GM23338 (cell line): ENCODE data around the gene AOPEP. TPM values are rescaled to one million over a fixed set of nuclear protein-coding genes. Genes with fewer than 3 reads are reported as not detected.

Experiments
- ATAC-seq: fragments of 200-7000 bp; cut with Tn5 transposase; 3 replicates; pipeline ENCODE4 v1.9.1; 2020
- DNase-seq: peaks from one replicate; pipeline ENCODE4 v3.0.0-alpha.2; 2015; ENCODE audit warnings: low spot score
- H2AFZ ChIP-seq: fragments of 200-600 bp; sonication (generic); 2 replicates; pipeline ENCODE4 v1.8.0; 2016; ENCODE audit warnings: antibody characterized with exemption, mild to moderate bottlenecking, moderate library complexity
- H3F3A ChIP-seq: fragments of 200-600 bp; sonication (generic); replicated peaks from 2 replicates; pipeline ENCODE4 v1.8.0; 2017; ENCODE audit warnings: antibody characterized with exemption, mixed run types, low read depth
- H3K27ac ChIP-seq: fragments of 200-600 bp; sonication (generic); 2 replicates; pipeline ENCODE4 v1.6.1; 2016; ENCODE audit warnings: low read depth
- H3K27me3 ChIP-seq: fragments of 200-600 bp; sonication (generic); 2 replicates; pipeline ENCODE4 v1.8.0; 2016; ENCODE audit warnings: mild to moderate bottlenecking, mixed run types, moderate library complexity; ENCODE audit not compliant: insufficient read depth
- H3K36me3 ChIP-seq: fragments of 200-600 bp; sonication (generic); 2 replicates; pipeline ENCODE4 v1.8.0; 2016; ENCODE audit warnings: mild to moderate bottlenecking; ENCODE audit not compliant: insufficient read depth
- H3K4me1 ChIP-seq: fragments of 200-600 bp; sonication (generic); 2 replicates; pipeline ENCODE4 v1.8.0; 2016; ENCODE audit warnings: mild to moderate bottlenecking, moderate library complexity; ENCODE audit not compliant: insufficient read depth
- H3K4me2 ChIP-seq: fragments of 200-600 bp; sonication (generic); 2 replicates; pipeline ENCODE4 v1.7.1; 2017; ENCODE audit warnings: mixed run types
- H3K4me3 ChIP-seq: fragments of 200-600 bp; sonication (generic); 2 replicates; pipeline ENCODE4 v1.6.1; 2016; ENCODE audit warnings: mixed run types
- H3K79me2 ChIP-seq: fragments of 200-600 bp; sonication (generic); replicated peaks from 2 replicates; pipeline ENCODE4 v1.8.0; 2017; ENCODE audit warnings: mild to moderate bottlenecking; ENCODE audit not compliant: insufficient read depth
- H3K9me2 ChIP-seq: fragments of 200-600 bp; sonication (generic); 2 replicates; pipeline ENCODE4 v1.8.0; 2017; ENCODE audit not compliant: insufficient read depth
- H4K20me1 ChIP-seq: fragments of 200-600 bp; sonication (generic); replicated peaks from 2 replicates; pipeline ENCODE4 v1.8.0; 2017; ENCODE audit warnings: mild to moderate bottlenecking; ENCODE audit not compliant: insufficient read depth
- H3K27ac Mint-ChIP-seq: 2 replicates; pipeline ENCODE4 v1.8.0; 2020; ENCODE audit warnings: inconsistent platforms, mild to moderate bottlenecking, moderate library complexity, mixed read lengths
- H3K27me3 Mint-ChIP-seq: 3 replicates; pipeline ENCODE4 v1.8.0; 2022; ENCODE audit warnings: low read depth, mild to moderate bottlenecking, moderate library complexity, mixed read lengths, inconsistent platforms; ENCODE audit not compliant: insufficient read depth, poor library complexity
- H3K36me3 Mint-ChIP-seq: 3 replicates; pipeline ENCODE4 v1.8.0; 2021; ENCODE audit warnings: low read depth, mild to moderate bottlenecking, inconsistent platforms, moderate library complexity, mixed read lengths
- H3K4me1 Mint-ChIP-seq: 3 replicates; pipeline ENCODE4 v1.8.0; 2020; ENCODE audit warnings: mild to moderate bottlenecking, inconsistent platforms, mixed read lengths
- H3K4me3 Mint-ChIP-seq: 3 replicates; pipeline ENCODE4 v1.8.0; 2021; ENCODE audit warnings: moderate library complexity, mild to moderate bottlenecking, inconsistent platforms, mixed read lengths
- H3K9me3 Mint-ChIP-seq: 3 replicates; pipeline ENCODE4 v1.8.0; 2020; ENCODE audit warnings: moderate library complexity, mild to moderate bottlenecking, inconsistent platforms, mixed read lengths
- EZH2 ChIP-seq: fragments of 200-600 bp; sonication (generic); IDR thresholded peaks from one replicate; pipeline ENCODE4 v1.8.0; 2017; ENCODE audit warnings: antibody characterized with exemption, mild to moderate bottlenecking, low read depth; ENCODE audit not compliant: unreplicated experiment
- EZH2phosphoT487 ChIP-seq: fragments of 200-600 bp; sonication (generic); IDR thresholded peaks from one replicate; pipeline ENCODE4 v1.8.1; 2018; ENCODE audit warnings: antibody characterized with exemption; ENCODE audit not compliant: unreplicated experiment
- JUNB ChIP-seq: IDR thresholded peaks from one replicate; pipeline ENCODE4 v1.6.1; 2016; ENCODE audit warnings: antibody characterized with exemption; ENCODE audit not compliant: unreplicated experiment
- NANOG ChIP-seq: IDR thresholded peaks from 2 replicates; pipeline ENCODE4 v1.6.1; 2016; ENCODE audit warnings: antibody characterized with exemption, borderline replicate concordance
- POLR2AphosphoS5 ChIP-seq: IDR thresholded peaks from 2 replicates; pipeline ENCODE4 v1.6.1; 2016; ENCODE audit warnings: antibody characterized with exemption, low read depth
- STAT1 ChIP-seq: IDR thresholded peaks from one replicate; pipeline ENCODE4 v1.6.1; 2016; ENCODE audit warnings: antibody characterized with exemption; ENCODE audit not compliant: unreplicated experiment
- ZNF114 ChIP-seq: fragments of 250-450 bp; sonication (Bioruptor Pico); IDR thresholded peaks from 2 replicates; pipeline ENCODE4 v1.5.0; 2020; ENCODE audit warnings: mild to moderate bottlenecking, moderate library complexity
- ZNF331 ChIP-seq: fragments of 250-450 bp; sonication (Bioruptor Pico); IDR thresholded peaks from 2 replicates; pipeline ENCODE4 v1.5.0; 2020; ENCODE audit warnings: low read depth, mild to moderate bottlenecking, moderate library complexity
- polyA plus RNA-seq: library from polyadenylated mRNA; unstranded; fragments of >200 nt; fragmentation: Nextera tagmentation; extraction: Ambion mirVana; gene quantifications from 2 replicates; pipeline ENCODE4 v1.2.1, GENCODE V29; 2016
- total RNA-seq: library from RNA; depleted of rRNA; stranded (reverse); fragments of >200 nt; shearing (Covaris generic); gene quantifications from 2 replicates; pipeline ENCODE4 v1.2.3, GENCODE V29; 2014
- TF ChIP-seq, protein P1 (sequence below): IDR thresholded peaks from one replicate; pipeline ENCODE4 v1.6.1; 2018; ENCODE audit warnings: antibody characterized with exemption; ENCODE audit not compliant: unreplicated experiment
- TF ChIP-seq, protein P2 (sequence below), 2 experiments: fragments of 200-600 bp in 1 of 2; sonication (generic) in 1 of 2; conservative IDR thresholded peaks; 2 replicates each; pipeline versions ENCODE4 v1.5.1 to v1.6.1; 2016 to 2017; ENCODE audit warnings: antibody characterized with exemption in 2 of 2, low read depth in 2 of 2, mild to moderate bottlenecking in 2 of 2, moderate library complexity in 1 of 2
- TF ChIP-seq, protein P3 (sequence below): IDR thresholded peaks from 2 replicates; pipeline ENCODE4 v1.6.1; 2016; ENCODE audit warnings: antibody characterized with exemption

AOPEP gene
- total and polyA plus RNA-seq, 2 experiments from 2014 or later, result 7.0 to 16.5 TPM

DNA sequence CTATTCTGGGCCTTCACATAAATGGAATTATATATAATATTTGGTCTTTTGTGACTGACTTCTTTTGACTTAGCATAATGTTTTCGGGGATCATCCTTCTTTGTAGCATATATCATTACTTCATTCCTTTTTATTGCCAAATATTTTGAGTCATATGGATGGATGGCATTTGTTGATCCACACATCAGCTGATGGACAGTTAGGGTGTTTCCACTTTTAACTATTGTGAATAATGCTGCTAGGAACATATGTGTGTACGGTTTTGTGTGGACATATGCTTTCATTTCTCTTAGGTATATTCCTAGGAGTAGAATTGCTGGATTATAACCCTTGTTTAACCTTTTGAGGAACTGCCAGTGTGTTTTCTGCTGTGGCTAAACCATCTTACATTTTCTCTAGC is 341.4 kb downstream of the AOPEP start (continued):
- TF ChIP-seq, protein P1, sequence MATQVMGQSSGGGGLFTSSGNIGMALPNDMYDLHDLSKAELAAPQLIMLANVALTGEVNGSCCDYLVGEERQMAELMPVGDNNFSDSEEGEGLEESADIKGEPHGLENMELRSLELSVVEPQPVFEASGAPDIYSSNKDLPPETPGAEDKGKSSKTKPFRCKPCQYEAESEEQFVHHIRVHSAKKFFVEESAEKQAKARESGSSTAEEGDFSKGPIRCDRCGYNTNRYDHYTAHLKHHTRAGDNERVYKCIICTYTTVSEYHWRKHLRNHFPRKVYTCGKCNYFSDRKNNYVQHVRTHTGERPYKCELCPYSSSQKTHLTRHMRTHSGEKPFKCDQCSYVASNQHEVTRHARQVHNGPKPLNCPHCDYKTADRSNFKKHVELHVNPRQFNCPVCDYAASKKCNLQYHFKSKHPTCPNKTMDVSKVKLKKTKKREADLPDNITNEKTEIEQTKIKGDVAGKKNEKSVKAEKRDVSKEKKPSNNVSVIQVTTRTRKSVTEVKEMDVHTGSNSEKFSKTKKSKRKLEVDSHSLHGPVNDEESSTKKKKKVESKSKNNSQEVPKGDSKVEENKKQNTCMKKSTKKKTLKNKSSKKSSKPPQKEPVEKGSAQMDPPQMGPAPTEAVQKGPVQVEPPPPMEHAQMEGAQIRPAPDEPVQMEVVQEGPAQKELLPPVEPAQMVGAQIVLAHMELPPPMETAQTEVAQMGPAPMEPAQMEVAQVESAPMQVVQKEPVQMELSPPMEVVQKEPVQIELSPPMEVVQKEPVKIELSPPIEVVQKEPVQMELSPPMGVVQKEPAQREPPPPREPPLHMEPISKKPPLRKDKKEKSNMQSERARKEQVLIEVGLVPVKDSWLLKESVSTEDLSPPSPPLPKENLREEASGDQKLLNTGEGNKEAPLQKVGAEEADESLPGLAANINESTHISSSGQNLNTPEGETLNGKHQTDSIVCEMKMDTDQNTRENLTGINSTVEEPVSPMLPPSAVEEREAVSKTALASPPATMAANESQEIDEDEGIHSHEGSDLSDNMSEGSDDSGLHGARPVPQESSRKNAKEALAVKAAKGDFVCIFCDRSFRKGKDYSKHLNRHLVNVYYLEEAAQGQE, result no peak
- TF ChIP-seq, protein P2, sequence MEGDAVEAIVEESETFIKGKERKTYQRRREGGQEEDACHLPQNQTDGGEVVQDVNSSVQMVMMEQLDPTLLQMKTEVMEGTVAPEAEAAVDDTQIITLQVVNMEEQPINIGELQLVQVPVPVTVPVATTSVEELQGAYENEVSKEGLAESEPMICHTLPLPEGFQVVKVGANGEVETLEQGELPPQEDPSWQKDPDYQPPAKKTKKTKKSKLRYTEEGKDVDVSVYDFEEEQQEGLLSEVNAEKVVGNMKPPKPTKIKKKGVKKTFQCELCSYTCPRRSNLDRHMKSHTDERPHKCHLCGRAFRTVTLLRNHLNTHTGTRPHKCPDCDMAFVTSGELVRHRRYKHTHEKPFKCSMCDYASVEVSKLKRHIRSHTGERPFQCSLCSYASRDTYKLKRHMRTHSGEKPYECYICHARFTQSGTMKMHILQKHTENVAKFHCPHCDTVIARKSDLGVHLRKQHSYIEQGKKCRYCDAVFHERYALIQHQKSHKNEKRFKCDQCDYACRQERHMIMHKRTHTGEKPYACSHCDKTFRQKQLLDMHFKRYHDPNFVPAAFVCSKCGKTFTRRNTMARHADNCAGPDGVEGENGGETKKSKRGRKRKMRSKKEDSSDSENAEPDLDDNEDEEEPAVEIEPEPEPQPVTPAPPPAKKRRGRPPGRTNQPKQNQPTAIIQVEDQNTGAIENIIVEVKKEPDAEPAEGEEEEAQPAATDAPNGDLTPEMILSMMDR (conservative IDR thresholded peaks at IDR 0.05; ENCODE audit: low read depth in 2 of 2), result no peak
- TF ChIP-seq ZNF114 (CRISPR knock-in tag) (no peak), NANOG (no peak), POLR2AphosphoS5 (no peak), JUNB (no peak), EZH2 (no peak)

- no peaks in the 10 kb centered on the region for H3K79me2 ChIP-seq
- ATAC-seq (peak; percentile 53), DNase-seq (no peak)
- H2AFZ ChIP-seq, result no peak overlapping the region
- H3K27ac ChIP-seq, result no peak overlapping the region
- H4K20me1 ChIP-seq, result no peaks in the 10 kb centered on the region; the same call in 1 of the 2 replicates
- Mint-ChIP-seq H3K36me3 (no peaks in the 10 kb centered on the region), H3K27me3 (peaks cover 3% of the 10 kb centered on the region), H3K27ac (no peak overlapping the region), H3K4me1 (peaks cover 15% of the 10 kb centered on the region), H3K9me3 (no peaks in the 10 kb centered on the region), H3K4me3 (no peak overlapping the region)
- H3K9me2 ChIP-seq, result no peaks in the 10 kb centered on the region
- H3K4me1 ChIP-seq, result peaks cover 11% of the 10 kb centered on the region
- TF ChIP-seq, protein P1, result no peak
- no peak for TF ChIP-seq ZNF331
- no peak for TF ChIP-seq STAT1
- TF ChIP-seq, protein P3, sequence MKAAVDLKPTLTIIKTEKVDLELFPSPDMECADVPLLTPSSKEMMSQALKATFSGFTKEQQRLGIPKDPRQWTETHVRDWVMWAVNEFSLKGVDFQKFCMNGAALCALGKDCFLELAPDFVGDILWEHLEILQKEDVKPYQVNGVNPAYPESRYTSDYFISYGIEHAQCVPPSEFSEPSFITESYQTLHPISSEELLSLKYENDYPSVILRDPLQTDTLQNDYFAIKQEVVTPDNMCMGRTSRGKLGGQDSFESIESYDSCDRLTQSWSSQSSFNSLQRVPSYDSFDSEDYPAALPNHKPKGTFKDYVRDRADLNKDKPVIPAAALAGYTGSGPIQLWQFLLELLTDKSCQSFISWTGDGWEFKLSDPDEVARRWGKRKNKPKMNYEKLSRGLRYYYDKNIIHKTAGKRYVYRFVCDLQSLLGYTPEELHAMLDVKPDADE, result no peak
- TF ChIP-seq EZH2phosphoT487, result no peak
- TF ChIP-seq, protein P2 (conservative IDR thresholded peaks at IDR 0.05; ENCODE audit: low read depth in 2 of 2), result 0 out of 4 replicates have a peak, but pooled peaks of 1 of the 2 experiments have one; percentile 17
- TF ChIP-seq POLR2AphosphoS5, result no peak
- H3K4me2 ChIP-seq, result no peak overlapping the region
- no peaks in the 10 kb centered on the region for H3K27me3 ChIP-seq
- H3K36me3 ChIP-seq, result no peaks in the 10 kb centered on the region
- H3F3A ChIP-seq, result no peaks in the 10 kb centered on the region
- no peak overlapping the region for H3K4me3 ChIP-seq
Measured at GRCh38 chr9:95070549-95071021, 344.1 kb downstream of the AOPEP start.
